ENCODE data around the gene SEPTIN2.
"Not testable (repeated sequence)": the region's sequence is repeated elsewhere in the genome, so short reads cannot be mapped to it uniquely, and the experiment has no call there.

The SEPTIN2 gene

GRCh38 chr2:241315879-241316631 lies at the start of gene SEPTIN2:
TSS of gene SEPTIN2 (plus strand) at chr2:241315925. CDS start at chr2:241324233, 8,308 bp downstream.
- peak; percentile 28 for DNase-seq

DNA sequence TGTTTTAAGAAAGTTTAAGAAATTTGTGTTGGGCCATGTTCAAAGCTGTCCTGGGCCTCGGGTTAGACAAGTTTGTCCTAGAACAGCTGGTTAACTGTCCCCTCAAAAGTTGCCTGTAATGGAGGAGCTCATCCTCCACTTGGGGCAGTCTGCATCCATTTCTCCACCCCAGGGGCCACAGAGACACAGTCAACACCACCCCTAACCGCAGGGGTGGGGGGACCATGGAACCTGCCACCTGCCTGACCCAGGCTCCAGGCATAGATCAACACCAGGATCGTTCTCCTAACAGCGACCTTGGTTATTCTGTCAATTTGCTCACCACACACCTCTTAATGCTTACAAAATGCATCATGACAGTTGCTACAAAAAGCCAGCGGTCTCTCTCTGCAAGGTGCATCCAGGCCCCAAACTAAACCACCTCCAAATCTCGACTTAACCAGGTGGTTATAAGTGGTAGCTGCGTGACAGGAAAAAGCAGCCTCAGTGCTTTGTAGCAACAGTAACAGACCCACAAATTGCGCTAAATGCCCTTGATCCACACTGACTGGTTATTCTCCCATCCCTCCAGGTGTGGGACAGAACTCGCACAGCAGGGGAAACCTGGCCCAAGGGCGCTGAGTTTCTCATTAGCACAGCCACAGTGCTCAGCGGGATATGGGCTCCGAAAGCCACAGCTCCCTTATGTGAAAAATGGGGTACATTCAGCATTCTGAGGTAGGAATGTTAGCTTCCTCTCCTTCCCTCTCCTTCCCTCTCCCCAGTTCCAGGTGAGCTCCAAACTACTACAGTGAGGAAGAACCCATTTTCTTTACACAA lies 48.3 kb upstream of the SEPTIN2 start:
- no peak for DNase-seq

DNA sequence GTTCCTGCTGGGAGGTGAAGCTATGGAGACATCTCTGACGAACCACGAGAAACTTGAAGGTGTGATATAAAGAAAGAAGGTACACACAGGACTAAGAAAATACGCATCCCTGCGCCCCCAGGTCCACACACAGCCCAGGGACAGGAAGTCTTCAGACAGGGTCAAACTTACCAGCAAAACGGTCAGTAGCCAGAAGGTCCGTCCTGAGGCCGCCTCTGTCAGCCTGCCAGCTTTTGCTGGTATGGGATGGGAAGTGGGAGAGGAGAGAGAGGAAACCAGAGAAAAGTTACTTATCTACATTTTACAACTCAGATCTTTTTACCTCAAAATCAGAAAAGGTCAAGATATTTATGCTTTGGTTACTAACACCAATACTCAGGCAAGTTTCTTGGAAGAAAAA lies 47.4 kb upstream of the SEPTIN2 start:
- no peak for DNase-seq

DNA sequence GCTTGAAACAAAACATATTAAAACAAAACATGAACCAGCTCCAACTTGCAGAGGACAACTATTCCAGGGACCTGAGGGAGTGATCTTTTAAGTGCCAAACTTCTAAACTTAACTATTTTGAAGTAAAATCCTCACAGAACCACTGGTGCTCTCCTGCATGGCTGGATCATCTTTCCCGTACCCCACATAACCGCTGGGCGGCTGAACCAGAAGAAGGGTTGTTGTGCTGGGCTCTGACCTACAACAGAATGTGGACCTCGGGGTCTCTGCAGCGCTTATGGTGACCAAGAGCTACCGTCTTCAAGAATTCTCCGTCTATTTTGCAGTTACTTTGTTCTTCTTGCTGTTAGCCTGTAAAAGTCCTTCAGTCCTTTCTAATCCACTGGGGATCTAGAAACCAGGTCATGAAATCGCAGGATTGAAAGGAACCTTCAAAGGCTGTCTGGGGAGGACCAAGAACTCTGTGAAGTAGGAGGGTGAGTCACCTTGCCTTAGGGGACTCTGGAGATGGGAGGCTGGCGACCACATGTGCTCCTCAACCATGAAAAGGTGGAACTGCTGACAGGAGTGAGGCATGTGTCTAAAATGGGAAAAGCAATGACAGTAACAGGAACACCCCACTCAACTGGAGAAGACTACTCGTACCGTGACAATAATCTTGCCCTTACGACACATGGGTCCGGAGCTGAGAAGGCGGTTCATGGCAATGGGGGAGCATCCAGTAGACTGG lies 46.8 kb upstream of the SEPTIN2 start:
- no peak for DNase-seq

- DNase-seq = no peak
Measured at GRCh38 chr2:241269707-241270520, 45.8 kb upstream of the SEPTIN2 start.

DNA sequence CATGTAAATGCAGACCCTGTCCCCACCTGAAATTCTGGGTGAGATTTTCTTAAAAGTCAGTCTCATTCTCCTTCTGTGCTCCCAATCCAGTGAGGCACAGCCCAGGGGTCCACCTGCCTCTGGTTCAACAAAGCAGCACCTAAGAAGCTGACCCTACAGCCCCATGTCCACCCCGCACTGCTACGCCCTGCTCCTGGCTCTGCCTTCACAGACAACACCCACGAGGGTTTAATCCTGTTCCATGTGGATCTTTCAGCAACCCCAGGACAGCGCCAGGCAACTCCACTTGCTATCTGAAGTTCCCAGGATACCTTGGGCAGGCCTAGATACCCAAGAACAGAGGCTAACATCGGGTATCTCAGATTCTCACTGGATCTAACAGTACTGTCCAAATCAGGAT lies 45.2 kb upstream of the SEPTIN2 start:
- DNase-seq = no peak

DNA sequence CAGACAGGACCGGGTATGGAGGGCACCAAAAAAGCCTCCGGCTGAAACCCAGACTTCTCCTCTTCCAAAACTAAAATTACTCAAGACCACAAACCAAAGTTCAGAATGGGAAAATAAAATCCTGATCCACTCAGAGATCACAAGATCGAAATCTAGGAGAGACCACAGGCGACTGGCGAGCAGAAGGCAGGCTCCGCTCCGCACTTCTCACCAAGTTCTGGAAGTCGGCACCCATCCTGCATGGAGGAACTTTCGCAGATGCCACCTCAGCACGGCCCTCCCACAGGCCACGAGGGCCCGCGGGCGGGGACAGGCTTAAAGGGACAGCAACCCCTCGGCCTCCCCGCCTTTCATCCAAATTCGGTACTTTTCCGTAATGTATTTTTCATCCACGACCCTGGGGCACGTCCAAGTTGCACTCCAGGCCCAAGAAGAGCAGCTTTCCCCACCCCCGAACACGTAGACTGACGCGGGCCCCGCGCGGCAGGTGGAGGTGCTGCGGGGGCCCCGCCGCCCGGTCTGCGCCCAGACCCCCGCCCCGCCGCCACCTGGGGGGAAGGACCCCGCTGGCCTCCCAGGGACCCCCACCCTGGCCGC lies 43.9 kb upstream of the SEPTIN2 start:
- no peak for DNase-seq

GRCh38 chr2:241272303-241273209 lies 43.2 kb upstream of the SEPTIN2 start:
- no peak for DNase-seq

- DNase-seq = no peak
Measured at GRCh38 chr2:241273210-241274020, 42.3 kb upstream of the SEPTIN2 start.

GRCh38 chr2:241274127-241274526 lies 41.6 kb upstream of the SEPTIN2 start:
- DNase-seq = no peak

GRCh38 chr2:241275504-241275903 lies 40.2 kb upstream of the SEPTIN2 start:
- no peak for DNase-seq

- DNase-seq = no peak
Measured at GRCh38 chr2:241275910-241276309, 39.8 kb upstream of the SEPTIN2 start.

- not testable (repeated sequence) for DNase-seq
Measured at GRCh38 chr2:241278306-241278705, 37.4 kb upstream of the SEPTIN2 start.

DNA sequence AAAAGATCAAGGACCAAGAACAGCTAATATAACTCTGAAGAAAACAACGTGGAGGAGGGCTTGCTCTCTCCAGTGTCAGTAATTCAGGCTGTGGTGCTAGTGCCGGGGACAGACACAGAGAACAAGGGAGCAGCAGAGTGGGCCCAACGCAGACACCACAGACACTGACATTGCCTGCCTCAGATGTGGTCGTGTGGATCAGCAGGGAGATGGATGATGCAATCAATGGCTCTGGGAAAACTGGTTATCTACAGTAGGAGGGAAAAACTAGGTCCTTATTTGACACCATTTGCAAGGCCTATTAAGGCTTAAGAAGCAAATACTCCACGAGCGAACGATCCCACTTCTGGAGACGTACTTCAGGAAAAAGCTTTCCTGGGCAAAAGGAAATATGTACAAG lies 36.3 kb upstream of the SEPTIN2 start:
- no peak for DNase-seq

DNA sequence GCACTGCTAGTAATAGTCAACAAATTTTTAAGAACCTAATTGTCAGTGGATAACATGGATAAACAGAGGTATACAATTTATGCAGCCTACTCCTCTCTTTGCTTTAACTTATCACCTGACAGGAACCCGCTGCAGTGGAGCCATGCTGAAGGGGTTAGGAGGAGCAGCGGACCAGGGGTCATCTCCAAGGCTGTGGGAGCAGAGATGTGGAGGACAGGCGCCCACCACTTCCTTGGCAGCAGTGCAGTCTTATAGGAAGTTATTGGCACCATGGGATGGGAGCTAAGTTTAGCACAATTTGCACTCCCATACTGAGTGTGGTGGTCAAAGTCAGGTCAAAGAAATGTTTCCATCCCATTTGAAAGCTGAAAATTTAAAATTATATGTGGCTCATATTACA lies 35.9 kb upstream of the SEPTIN2 start:
- DNase-seq = no peak

DNA sequence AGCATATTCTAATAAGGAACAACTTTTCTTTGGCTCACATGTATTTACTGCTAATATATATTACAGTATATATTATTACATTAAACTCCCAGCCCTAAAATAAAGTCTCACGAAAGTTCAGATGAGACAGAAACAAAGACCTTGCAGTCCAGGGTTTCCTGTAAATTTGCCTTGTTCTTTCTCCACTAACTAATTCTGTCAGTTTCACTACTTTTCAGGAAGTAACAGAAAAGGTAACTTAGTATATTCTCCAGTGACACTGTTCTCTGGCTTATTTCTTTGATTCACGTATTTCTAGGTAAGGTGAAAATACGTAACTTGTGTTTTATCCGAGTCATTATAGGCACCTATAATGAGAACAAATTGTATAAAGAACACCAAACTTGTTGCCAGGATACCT lies 35.4 kb upstream of the SEPTIN2 start:
- DNase-seq = no peak

GRCh38 chr2:241282555-241282954 lies 33.2 kb upstream of the SEPTIN2 start:
- DNase-seq = no peak

GRCh38 chr2:241285596-241285995 lies 30.1 kb upstream of the SEPTIN2 start:
- DNase-seq = no peak

DNA sequence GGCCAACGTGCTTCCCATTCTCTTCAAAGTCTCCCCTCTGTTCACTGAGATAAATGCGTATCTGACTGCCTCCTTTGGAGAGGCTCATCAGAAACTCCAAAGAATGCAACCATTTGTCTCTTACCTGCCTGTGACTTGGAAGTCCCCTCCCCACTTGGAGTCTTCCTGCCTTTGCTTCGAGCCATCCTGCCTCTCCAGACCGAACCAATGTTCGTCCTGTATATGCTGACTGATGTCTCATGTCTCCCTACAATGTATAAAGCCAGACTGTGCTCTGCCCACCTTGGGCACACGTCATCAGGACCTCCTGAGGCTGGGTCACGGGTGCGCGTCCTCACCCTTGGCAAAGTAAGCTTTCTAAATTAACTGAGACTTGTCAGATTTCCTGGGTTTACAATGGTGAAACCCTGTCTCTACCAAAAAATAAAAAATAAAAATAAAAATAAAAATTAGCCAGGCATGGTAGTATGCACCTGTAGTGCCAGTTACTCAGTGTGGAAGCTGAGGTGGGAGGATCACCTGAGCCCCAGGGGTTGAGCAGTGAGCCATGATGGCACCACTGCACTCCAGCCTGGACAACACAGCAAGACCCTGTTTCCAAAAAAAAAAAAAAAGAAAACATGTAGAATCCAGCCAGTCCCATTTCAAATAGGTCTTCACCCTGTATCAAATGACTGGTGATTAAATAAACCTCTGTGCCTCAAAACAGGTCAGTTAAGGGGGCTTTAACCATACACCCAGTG lies 29.2 kb upstream of the SEPTIN2 start:
- no peak for DNase-seq
